Measurements from ENCODE around the gene RHOF.

RHOF gene

GRCh38 chr12:121793440-121793837 lies at the start of gene RHOF:
Gene RHOF (minus strand): TSS chr12:121793688. CDS start chr12:121793633, 55 bp downstream.
- DNase-seq = peak; percentile 63

GRCh38 chr12:121839993-121840761 lies 46.7 kb upstream of the RHOF start:
- DNase-seq = no peak

GRCh38 chr12:121839106-121839992 lies 45.9 kb upstream of the RHOF start:
- peak; percentile 100 for DNase-seq

- DNase-seq = no peak
These were observed 44.6 kb upstream of the RHOF start for GRCh38 chr12:121838126-121838525.

- DNase-seq = no peak
These were observed 44.2 kb upstream of the RHOF start for GRCh38 chr12:121837680-121838079.

- no peak for DNase-seq
These were observed 38.2 kb upstream of the RHOF start for GRCh38 chr12:121831571-121832245.

- DNase-seq = no peak
These were observed 37.2 kb upstream of the RHOF start for GRCh38 chr12:121830588-121831265.

- DNase-seq = no peak
These were observed 36.6 kb upstream of the RHOF start for GRCh38 chr12:121830134-121830533.

- no peak for DNase-seq
These were observed 35.9 kb upstream of the RHOF start for GRCh38 chr12:121829250-121829918.

GRCh38 chr12:121828826-121829225 lies 35.3 kb upstream of the RHOF start:
- DNase-seq = no peak

GRCh38 chr12:121828306-121828705 lies 34.8 kb upstream of the RHOF start:
- no peak for DNase-seq

- no peak for DNase-seq
These were observed 34.0 kb upstream of the RHOF start for GRCh38 chr12:121827351-121828099.

- no peak for DNase-seq
These were observed 33.0 kb upstream of the RHOF start for GRCh38 chr12:121826318-121827150.

GRCh38 chr12:121825041-121825523 lies 31.6 kb upstream of the RHOF start:
- no peak for DNase-seq

GRCh38 chr12:121823727-121824115 lies 30.2 kb upstream of the RHOF start:
- DNase-seq = no peak

GRCh38 chr12:121823101-121823726 lies 29.7 kb upstream of the RHOF start:
- DNase-seq = no peak

- DNase-seq = no peak
These were observed 29.1 kb upstream of the RHOF start for GRCh38 chr12:121822393-121823100.

GRCh38 chr12:121820056-121820455 lies 26.6 kb upstream of the RHOF start:
- no peak for DNase-seq

Measured in activated gamma-delta T cell treated with Interleukin-2 at 50 U/mL for 16 hours (primary cell).